A549 (cell line): ENCODE results near the gene PTPRN2.

Experiments
- CBX2 ChIP-seq: fragments of 200-600 bp; sonication (generic); IDR thresholded peaks from 2 replicates; pipeline ENCODE4 v1.6.1; 2016; ENCODE audit warnings: low read depth, mild to moderate bottlenecking, borderline replicate concordance
- CTCF ChIP-seq: fragments of >200 bp; sonication (Bioruptor Twin); formaldehyde crosslinking; IDR thresholded peaks from 3 replicates; pipeline ENCODE4 v1.5.1; 2016
- EP300 ChIP-seq, 2 experiments: fragments of >200 bp; sonication (Bioruptor Twin); formaldehyde crosslinking; IDR thresholded peaks; 2 replicates in 1 of 2; 3 replicates in 1 of 2; pipeline ENCODE4 v1.6.1; 2016 to 2017
- KDM1A ChIP-seq: fragments of 200-600 bp; sonication (generic); IDR thresholded peaks from 2 replicates; pipeline ENCODE4 v1.6.1; 2016; ENCODE audit warnings: low read depth, mild to moderate bottlenecking
- MAX ChIP-seq: IDR thresholded peaks from 2 replicates; pipeline ENCODE4 v1.6.1; 2012
- MAZ ChIP-seq: fragments of 150-350 bp; IDR thresholded peaks from 2 replicates; pipeline ENCODE4 v1.6.1; 2014; ENCODE audit warnings: antibody characterized with exemption, low read depth, low read length, borderline replicate concordance
- NFE2L2 ChIP-seq: fragments of 150-350 bp; conservative IDR thresholded peaks from 2 replicates; pipeline ENCODE4 v1.6.1; 2014; ENCODE audit warnings: low read length
- POLR2A ChIP-seq: IDR thresholded peaks from 2 replicates; pipeline ENCODE4 v1.6.1; 2012; ENCODE audit warnings: mild to moderate bottlenecking, low read length
- POLR2AphosphoS2 ChIP-seq: conservative IDR thresholded peaks from 2 replicates; pipeline ENCODE4 v1.6.1; 2012; ENCODE audit warnings: low read length, improper control_type of control experiment, inconsistent platforms
- RCOR1 ChIP-seq: fragments of 150-350 bp; IDR thresholded peaks from 2 replicates; pipeline ENCODE4 v1.6.1; 2014; ENCODE audit warnings: antibody characterized with exemption, low read length, low read depth
- RFX5 ChIP-seq: fragments of 450-650 bp; IDR thresholded peaks from 2 replicates; pipeline ENCODE4 v1.7.1; 2014; ENCODE audit warnings: antibody characterized with exemption, mild to moderate bottlenecking, moderate library complexity

- TF ChIP-seq POLR2AphosphoS2 (no peak), MAX (no peak), RCOR1 (no peak), CTCF (no peak), EP300 (IDR thresholded peaks at IDR 0.05) (no peak), POLR2A (no peak), RFX5 (no peak), NFE2L2 (no peak), MAZ (no peak), CBX2 (no peak), KDM1A (no peak)
Measured at GRCh38 chr7:158544708-158545107, 42.9 kb downstream of the PTPRN2 start.
